22Rv1 (cell line): ENCODE results near the gene WDR72.

Experiments used
- H3K27ac ChIP-seq: fragments of 450-650 bp; 2 replicates; pipeline ENCODE4 v1.5.1; 2017
- CTCF ChIP-seq: fragments of 450-650 bp; IDR thresholded peaks from 2 replicates; pipeline ENCODE4 v1.5.1; 2017; ENCODE audit warnings: mild to moderate bottlenecking
- ZFX ChIP-seq: fragments of 450-650 bp; IDR thresholded peaks from 2 replicates; pipeline ENCODE4 v1.6.1; 2017; ENCODE audit warnings: antibody characterized with exemption, borderline replicate concordance

WDR72 gene

GRCh38 chr15:53473435-53473834 lies 286.0 kb downstream of the WDR72 start:
- H3K27ac ChIP-seq: no peak overlapping the region
- TF ChIP-seq CTCF: no peak
- no peak for TF ChIP-seq ZFX

GRCh38 chr15:53472883-53473282 lies 286.6 kb downstream of the WDR72 start:
- H3K27ac ChIP-seq: no peak overlapping the region
- TF ChIP-seq ZFX: no peak
- TF ChIP-seq CTCF: no peak

- TF ChIP-seq ZFX (no peak), CTCF (no peak)
Observed at GRCh38 chr15:53472210-53472609, 287.3 kb downstream of the WDR72 start.

GRCh38 chr15:53470743-53471142 lies 288.7 kb downstream of the WDR72 start:
- TF ChIP-seq ZFX (no peak), CTCF (no peak)
- no peak overlapping the region for H3K27ac ChIP-seq

More at GRCh38 chr15:53472210-53472609, 287.3 kb downstream of the WDR72 start:
- H3K27ac ChIP-seq: no peak overlapping the region

GRCh38 chr15:53469422-53469821 lies 290.0 kb downstream of the WDR72 start:
- no peak overlapping the region for H3K27ac ChIP-seq
- no peak for TF ChIP-seq CTCF
- TF ChIP-seq ZFX: no peak
